MM.1S (cell line): ENCODE results near the gene NCAPH2.

Source experiments
- DNase-seq: peaks from one replicate; pipeline ENCODE4 v3.0.0-alpha.2; 2015
- H2AFZ ChIP-seq: fragments of 300-600 bp; sonication (generic); 2 replicates; pipeline ENCODE4 v1.6.0; 2016; ENCODE audit warnings: antibody characterized with exemption, low read length
- H3F3A ChIP-seq: fragments of 300-600 bp; sonication (generic); 2 replicates; pipeline ENCODE4 v1.6.1; 2016; ENCODE audit warnings: mild to moderate bottlenecking, antibody characterized with exemption, low read length, moderate library complexity, mixed read lengths; ENCODE audit not compliant: insufficient read depth
- H3K27ac ChIP-seq: fragments of 300-600 bp; sonication (generic); 2 replicates; pipeline ENCODE4 v1.5.1; 2016; ENCODE audit warnings: mild to moderate bottlenecking, low read length
- H3K27me3 ChIP-seq: fragments of 300-600 bp; sonication (generic); replicated peaks from 2 replicates; pipeline ENCODE4 v1.6.0; 2016; ENCODE audit warnings: low read length; ENCODE audit not compliant: insufficient read depth
- H3K36me3 ChIP-seq: fragments of 300-600 bp; sonication (generic); replicated peaks from 2 replicates; pipeline ENCODE4 v1.6.1; 2016; ENCODE audit warnings: mild to moderate bottlenecking, low read length, mixed read lengths; ENCODE audit not compliant: insufficient read depth
- H3K4me1 ChIP-seq: fragments of 300-600 bp; sonication (generic); 2 replicates; pipeline ENCODE4 v1.6.1; 2016; ENCODE audit warnings: low read length, mixed read lengths
- H3K4me2 ChIP-seq: fragments of 300-600 bp; sonication (generic); 2 replicates; pipeline ENCODE4 v1.6.0; 2016; ENCODE audit warnings: low read depth, low read length
- H3K4me3 ChIP-seq: fragments of 300-600 bp; sonication (generic); 2 replicates; pipeline ENCODE4 v1.5.1; 2016; ENCODE audit warnings: low read length, mixed read lengths
- H3K79me2 ChIP-seq: fragments of 300-600 bp; sonication (generic); 2 replicates; pipeline ENCODE4 v1.6.1; 2016; ENCODE audit warnings: mixed run types, low read length, mixed read lengths
- H3K9ac ChIP-seq: fragments of 300-600 bp; sonication (generic); 2 replicates; pipeline ENCODE4 v1.6.1; 2016; ENCODE audit warnings: low read length, mixed read lengths
- H3K9me2 ChIP-seq: fragments of 300-600 bp; sonication (generic); replicated peaks from 2 replicates; pipeline ENCODE4 v1.6.1; 2016; ENCODE audit warnings: mild to moderate bottlenecking, low read length, mixed read lengths; ENCODE audit not compliant: insufficient read depth
- H3K9me3 ChIP-seq: fragments of 300-600 bp; sonication (generic); replicated peaks from 2 replicates; pipeline ENCODE4 v1.6.1; 2016; ENCODE audit warnings: mild to moderate bottlenecking, low read length, mixed read lengths; ENCODE audit not compliant: insufficient read depth
- H4K20me1 ChIP-seq: fragments of 300-600 bp; sonication (generic); 2 replicates; pipeline ENCODE4 v1.6.1; 2016; ENCODE audit warnings: mild to moderate bottlenecking, low read length, moderate library complexity, mixed read lengths; ENCODE audit not compliant: insufficient read depth
- EZH2 ChIP-seq: fragments of 300-600 bp; sonication (generic); optimal IDR thresholded peaks from 2 replicates; pipeline ENCODE3; 2017; ENCODE audit warnings: low read depth, mild to moderate bottlenecking, antibody characterized with exemption, low read length, mixed read lengths
- EZH2phosphoT487 ChIP-seq: fragments of 300-600 bp; sonication (generic); IDR thresholded peaks from 2 replicates; pipeline ENCODE4 v1.6.1; 2018; ENCODE audit warnings: antibody characterized with exemption, low read length
- TF ChIP-seq, protein P1 (sequence below): fragments of 300-600 bp; sonication (generic); IDR thresholded peaks from 2 replicates; pipeline ENCODE4 v1.5.1; 2016; ENCODE audit warnings: antibody characterized with exemption, low read length, mixed read lengths

NCAPH2 gene

DNA sequence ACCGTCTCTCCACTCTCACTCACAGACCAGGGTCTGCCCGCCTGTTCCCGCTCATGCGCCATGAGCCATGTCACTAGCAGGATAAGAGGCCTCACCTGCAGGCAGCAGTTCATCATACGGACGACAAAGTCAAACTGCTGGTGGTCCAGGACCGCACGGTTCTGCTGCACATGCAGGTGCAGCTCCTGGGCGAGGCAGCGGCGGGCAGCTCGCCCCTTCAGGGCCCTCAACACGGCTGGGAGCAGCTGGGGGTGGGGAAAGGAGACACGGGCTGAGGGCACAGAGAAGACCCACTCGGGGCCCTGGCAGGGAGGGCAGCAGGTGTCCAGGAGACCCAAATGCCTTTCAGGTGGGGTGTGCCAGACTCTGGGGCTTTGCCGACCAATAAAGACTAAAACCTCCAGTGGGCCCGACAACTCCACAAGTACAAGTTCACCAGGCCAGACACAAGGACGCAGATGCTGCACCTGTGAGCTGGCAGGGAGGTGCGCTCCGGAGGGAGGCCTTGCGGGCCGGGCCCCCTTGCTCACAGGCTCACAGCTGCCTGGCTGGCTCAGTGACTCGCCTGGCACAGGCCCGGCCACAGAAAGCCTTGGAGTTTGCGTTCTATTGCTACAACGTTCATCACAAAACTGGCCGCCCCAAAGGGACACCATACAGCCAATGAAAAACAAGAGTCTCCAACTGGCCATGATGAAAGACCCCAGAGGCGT lies 44.7 kb upstream of the NCAPH2 start:
- Histone ChIP-seq H3K36me3 (no peaks in the 10 kb centered on the region; the same call in none of the 2 replicates), H3K9me2 (no peaks in the 10 kb centered on the region), H4K20me1 (no peaks in the 10 kb centered on the region), H3K4me2 (no peak overlapping the region), H3K27me3 (no peaks in the 10 kb centered on the region), H3K9ac (no peak overlapping the region), H3K27ac (no peak overlapping the region), H3F3A (no peaks in the 10 kb centered on the region), H3K9me3 (no peaks in the 10 kb centered on the region), H3K4me3 (no peak overlapping the region), H2AFZ (no peak overlapping the region), H3K4me1 (no peaks in the 10 kb centered on the region), H3K79me2 (peaks cover 12% of the 10 kb centered on the region)
- DNase-seq: no peak
- TF ChIP-seq, protein P1, sequence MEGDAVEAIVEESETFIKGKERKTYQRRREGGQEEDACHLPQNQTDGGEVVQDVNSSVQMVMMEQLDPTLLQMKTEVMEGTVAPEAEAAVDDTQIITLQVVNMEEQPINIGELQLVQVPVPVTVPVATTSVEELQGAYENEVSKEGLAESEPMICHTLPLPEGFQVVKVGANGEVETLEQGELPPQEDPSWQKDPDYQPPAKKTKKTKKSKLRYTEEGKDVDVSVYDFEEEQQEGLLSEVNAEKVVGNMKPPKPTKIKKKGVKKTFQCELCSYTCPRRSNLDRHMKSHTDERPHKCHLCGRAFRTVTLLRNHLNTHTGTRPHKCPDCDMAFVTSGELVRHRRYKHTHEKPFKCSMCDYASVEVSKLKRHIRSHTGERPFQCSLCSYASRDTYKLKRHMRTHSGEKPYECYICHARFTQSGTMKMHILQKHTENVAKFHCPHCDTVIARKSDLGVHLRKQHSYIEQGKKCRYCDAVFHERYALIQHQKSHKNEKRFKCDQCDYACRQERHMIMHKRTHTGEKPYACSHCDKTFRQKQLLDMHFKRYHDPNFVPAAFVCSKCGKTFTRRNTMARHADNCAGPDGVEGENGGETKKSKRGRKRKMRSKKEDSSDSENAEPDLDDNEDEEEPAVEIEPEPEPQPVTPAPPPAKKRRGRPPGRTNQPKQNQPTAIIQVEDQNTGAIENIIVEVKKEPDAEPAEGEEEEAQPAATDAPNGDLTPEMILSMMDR: no peak
- TF ChIP-seq EZH2phosphoT487 (no peak), EZH2 (no peak)

- Histone ChIP-seq H3K9me3 (no peaks in the 10 kb centered on the region), H3K27me3 (no peaks in the 10 kb centered on the region), H3K27ac (no peak overlapping the region), H3F3A (peaks cover 6% of the 10 kb centered on the region; the same call in 1 of the 2 replicates), H3K4me2 (no peak overlapping the region), H3K4me3 (no peak overlapping the region), H3K9me2 (no peaks in the 10 kb centered on the region), H3K36me3 (no peaks in the 10 kb centered on the region; the same call in none of the 2 replicates), H4K20me1 (no peaks in the 10 kb centered on the region), H2AFZ (no peak overlapping the region), H3K79me2 (peaks cover 23% of the 10 kb centered on the region), H3K4me1 (peaks cover 6% of the 10 kb centered on the region), H3K9ac (no peak overlapping the region)
- no peak for TF ChIP-seq EZH2phosphoT487
- TF ChIP-seq, protein P1: no peak
- TF ChIP-seq EZH2: no peak
- no peak for DNase-seq
Observed at GRCh38 chr22:50464451-50464850, 43.6 kb upstream of the NCAPH2 start.

GRCh38 chr22:50465066-50465930 lies 42.7 kb upstream of the NCAPH2 start:
- no peaks in the 10 kb centered on the region for H3K9me2 ChIP-seq
- H3K4me3 ChIP-seq: no peak overlapping the region
- DNase-seq: no peak
- peaks cover 13% of the 10 kb centered on the region for H3F3A ChIP-seq
- no peaks in the 10 kb centered on the region; the same call in none of the 2 replicates for H3K36me3 ChIP-seq
- H3K79me2 ChIP-seq: peaks cover 31% of the 10 kb centered on the region
- no peak overlapping the region for H3K9ac ChIP-seq
- peaks cover 13% of the 10 kb centered on the region for H3K4me1 ChIP-seq
- no peak overlapping the region for H3K27ac ChIP-seq
- no peak overlapping the region for H2AFZ ChIP-seq
- H3K4me2 ChIP-seq: no peak overlapping the region
- H4K20me1 ChIP-seq: no peaks in the 10 kb centered on the region
- no peaks in the 10 kb centered on the region for H3K9me3 ChIP-seq
- no peaks in the 10 kb centered on the region for H3K27me3 ChIP-seq
- TF ChIP-seq EZH2phosphoT487 (no peak), EZH2 (no peak)
- TF ChIP-seq, protein P1: no peak
